B cell (primary cell): ENCODE measurements around the gene HIF3A.

Source experiments
- EZH2 ChIP-seq: IDR thresholded peaks from 2 replicates; pipeline ENCODE4 v1.6.1; 2012; ENCODE audit warnings: borderline replicate concordance, low read depth, mild to moderate bottlenecking, moderate library complexity, low read length; ENCODE audit not compliant: insufficient read depth, poor library complexity, severe bottlenecking
- TF ChIP-seq, protein P1 (sequence below): fragments of 200-600 bp; IDR thresholded peaks from one replicate; pipeline ENCODE4 v1.8.0; 2022; ENCODE audit warnings: antibody characterized with exemption, mild to moderate bottlenecking

DNA sequence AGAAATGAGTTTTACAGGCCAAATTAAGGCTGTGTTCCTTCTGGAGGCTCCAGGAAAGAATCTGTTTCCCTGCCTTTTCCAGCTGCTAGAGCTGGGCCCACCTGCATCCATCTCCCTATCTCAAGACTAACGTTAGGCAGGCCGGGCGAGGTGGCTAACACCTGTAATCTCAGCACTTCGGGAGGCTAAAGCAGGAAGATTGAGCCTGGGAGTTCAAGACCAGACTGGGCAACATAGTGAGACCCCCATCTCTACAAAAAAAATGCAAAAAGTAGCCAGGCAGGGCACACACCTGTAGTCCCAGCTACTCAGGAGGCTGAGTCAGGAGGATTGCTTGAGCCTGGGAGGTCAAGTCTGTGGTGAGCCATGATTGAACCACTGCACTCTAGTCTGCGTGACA, 14.6 kb downstream of the HIF3A start:
- TF ChIP-seq, protein P1, sequence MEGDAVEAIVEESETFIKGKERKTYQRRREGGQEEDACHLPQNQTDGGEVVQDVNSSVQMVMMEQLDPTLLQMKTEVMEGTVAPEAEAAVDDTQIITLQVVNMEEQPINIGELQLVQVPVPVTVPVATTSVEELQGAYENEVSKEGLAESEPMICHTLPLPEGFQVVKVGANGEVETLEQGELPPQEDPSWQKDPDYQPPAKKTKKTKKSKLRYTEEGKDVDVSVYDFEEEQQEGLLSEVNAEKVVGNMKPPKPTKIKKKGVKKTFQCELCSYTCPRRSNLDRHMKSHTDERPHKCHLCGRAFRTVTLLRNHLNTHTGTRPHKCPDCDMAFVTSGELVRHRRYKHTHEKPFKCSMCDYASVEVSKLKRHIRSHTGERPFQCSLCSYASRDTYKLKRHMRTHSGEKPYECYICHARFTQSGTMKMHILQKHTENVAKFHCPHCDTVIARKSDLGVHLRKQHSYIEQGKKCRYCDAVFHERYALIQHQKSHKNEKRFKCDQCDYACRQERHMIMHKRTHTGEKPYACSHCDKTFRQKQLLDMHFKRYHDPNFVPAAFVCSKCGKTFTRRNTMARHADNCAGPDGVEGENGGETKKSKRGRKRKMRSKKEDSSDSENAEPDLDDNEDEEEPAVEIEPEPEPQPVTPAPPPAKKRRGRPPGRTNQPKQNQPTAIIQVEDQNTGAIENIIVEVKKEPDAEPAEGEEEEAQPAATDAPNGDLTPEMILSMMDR: no peak
- no peak for TF ChIP-seq EZH2
